NT2/D1 (cell line): Measurements from ENCODE around the gene SDK2.

Experiments
- SUZ12 ChIP-seq: IDR thresholded peaks from 2 replicates; pipeline ENCODE4 v1.6.1; 2011; ENCODE audit not compliant: insufficient read length, insufficient read depth; ENCODE audit errors: extremely low read depth
- YY1 ChIP-seq: IDR thresholded peaks from 2 replicates; pipeline ENCODE4 v1.6.1; 2011; ENCODE audit not compliant: insufficient read length, insufficient read depth
- ZNF274 ChIP-seq: IDR thresholded peaks from 2 replicates; pipeline ENCODE4 v1.6.1; 2011; ENCODE audit warnings: mild to moderate bottlenecking, low read depth, low read length

DNA sequence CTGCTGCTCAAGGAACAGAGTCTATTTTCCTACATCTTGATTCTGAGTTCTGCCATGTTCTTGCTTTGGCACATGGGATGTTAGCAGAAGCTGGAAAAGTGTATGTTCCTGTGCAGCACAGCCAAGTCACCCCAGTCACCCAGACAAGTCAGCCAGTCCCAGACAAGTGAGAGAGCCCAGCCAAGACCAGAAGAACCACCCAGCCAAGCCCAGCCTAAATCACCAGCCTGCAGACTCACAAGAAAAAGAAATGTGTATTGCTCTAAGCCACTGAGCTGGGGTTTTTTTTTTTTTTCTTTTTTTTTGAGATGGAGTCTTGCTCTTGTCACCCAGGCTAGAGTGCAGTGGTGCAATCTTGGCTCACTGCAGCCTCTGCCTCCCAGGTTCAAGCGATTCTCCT lies 191.2 kb downstream of the SDK2 start:
- no peak for TF ChIP-seq SUZ12
- TF ChIP-seq YY1, result no peak
- no peak for TF ChIP-seq ZNF274
